Activated CD4-positive, alpha-beta T cell treated with anti-CD3 and anti-CD28 coated beads, Interleukin-2, amount 50 U/mL, for 48 hours (primary cell): Measurements from ENCODE around the gene RSF1.
"Not testable (repeated sequence)": the region's sequence is repeated elsewhere in the genome, so short reads cannot be mapped to it uniquely, and the experiment has no call there.

Experiments used
- DNase-seq, 2 experiments: peaks; one replicate each; pipeline ENCODE4 v3.0.0-alpha.2; 2020

The RSF1 gene

DNA sequence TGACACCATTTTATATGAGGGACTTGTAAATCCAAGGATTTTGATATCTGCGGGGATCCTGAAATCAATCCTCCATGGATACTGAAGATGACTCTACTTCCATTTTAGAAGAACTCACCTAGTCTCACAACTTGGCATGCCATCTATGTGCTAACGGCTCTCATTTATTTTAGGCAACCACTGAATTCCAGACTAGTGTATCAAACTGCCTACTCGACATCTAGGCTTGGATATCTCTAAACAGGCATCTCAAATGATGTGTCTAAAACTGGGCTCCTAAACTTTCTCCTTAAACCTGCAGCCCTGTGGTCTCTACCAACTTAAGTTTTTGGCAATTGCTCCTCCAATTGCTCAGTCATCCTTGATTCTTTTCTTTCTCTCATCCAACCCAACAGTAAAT, 151.8 kb downstream of the RSF1 start:
- no peak for DNase-seq

DNA sequence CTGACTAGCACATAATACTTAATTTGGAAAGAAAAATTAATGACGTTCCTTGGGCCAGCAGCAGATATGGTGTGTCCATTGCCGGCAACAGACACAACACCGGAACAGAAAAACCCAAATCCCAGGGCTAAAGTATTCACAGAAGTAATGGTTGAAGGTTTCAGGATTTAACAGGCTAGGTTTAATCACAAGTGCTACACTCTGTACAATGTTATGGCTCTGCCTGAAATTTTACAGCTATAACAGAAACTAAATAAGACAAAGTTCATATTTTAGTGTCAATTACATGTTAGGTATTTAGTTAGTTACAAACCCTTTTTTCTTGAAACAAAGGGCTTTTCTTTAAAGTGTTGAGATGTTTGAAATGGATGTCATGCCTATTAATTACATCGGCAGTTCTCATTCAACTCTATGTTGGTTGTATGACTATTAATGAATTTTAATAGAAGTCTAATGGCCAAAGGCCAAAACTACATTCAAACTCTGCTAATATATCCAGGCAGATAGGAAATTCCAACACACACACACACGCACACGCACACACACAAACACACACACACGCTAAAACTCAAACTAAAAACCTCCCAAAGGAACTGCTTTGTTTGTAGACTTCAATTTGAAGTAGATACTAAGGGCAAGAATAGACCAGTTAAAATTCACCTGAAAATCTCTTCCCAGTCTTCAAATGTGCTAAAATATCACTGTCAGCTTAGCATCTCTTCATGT, 155.1 kb downstream of the RSF1 start:
- no peak for DNase-seq

GRCh38 chr11:77661670-77662069, 158.9 kb downstream of the RSF1 start:
- DNase-seq: no peak

- DNase-seq: no peak
Measured at GRCh38 chr11:77660947-77661346, 159.6 kb downstream of the RSF1 start.

- DNase-seq: no peak
Measured at GRCh38 chr11:77658213-77659013, 162.1 kb downstream of the RSF1 start.

DNA sequence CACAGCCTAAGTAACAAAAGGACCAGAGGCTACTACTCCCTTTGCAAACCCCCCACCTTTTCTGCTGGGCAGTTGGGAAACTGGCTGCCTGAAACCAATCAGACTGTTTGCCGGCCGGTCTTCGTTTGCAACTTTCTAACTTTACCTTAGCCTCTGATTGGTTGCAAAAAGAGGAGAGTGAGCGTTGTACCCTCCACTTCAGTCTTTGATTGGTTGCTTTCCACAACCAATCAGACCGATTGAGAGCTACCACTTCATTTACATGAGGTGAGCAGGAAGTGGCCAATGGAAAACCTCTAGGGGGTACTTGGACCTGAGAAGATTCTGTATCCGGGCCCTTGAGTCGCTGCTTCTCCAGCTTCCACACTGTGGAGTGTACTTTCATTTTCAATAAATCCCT, 164.2 kb downstream of the RSF1 start:
- DNase-seq: no peak

DNA sequence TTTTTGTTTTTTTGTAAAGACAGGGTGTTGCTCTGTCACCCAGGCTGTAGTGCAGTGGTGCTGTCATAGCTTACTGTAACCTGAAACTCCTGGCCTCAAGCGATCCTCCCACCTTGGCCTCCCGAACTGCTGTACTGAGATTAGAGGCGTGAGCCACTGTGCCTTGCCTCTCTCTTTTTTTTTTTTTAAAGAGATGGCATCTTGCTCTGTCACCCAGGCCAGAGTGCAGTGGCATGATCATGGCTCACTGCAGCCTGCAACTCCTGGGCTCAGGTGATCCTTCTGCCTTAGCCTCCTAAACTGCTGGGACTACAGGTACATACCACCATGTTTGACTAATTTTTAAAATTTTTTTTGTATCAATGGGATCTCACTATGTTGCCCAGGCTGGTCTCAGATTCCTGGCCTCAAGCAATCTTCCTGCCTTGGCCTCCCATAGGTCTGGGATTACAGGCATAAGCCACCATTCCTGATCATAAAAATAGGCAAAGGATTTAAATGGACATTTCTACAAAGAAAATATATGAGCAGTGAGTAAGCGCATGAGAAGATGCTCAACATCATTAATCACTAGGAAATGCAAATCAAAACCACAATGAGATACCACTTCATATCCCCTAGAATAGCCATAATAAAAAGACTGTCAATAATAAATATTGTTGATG, 165.6 kb downstream of the RSF1 start:
- no peak for DNase-seq

GRCh38 chr11:77650123-77650522, 170.4 kb downstream of the RSF1 start:
- no peak for DNase-seq

GRCh38 chr11:77647654-77648305, 172.7 kb downstream of the RSF1 start:
- no peak for DNase-seq

- DNase-seq: no peak
Measured at GRCh38 chr11:77644887-77645286, 175.6 kb downstream of the RSF1 start.

- DNase-seq: no peak
Measured at GRCh38 chr11:77642228-77642627, 178.3 kb downstream of the RSF1 start.

GRCh38 chr11:77637345-77638165, 183.0 kb downstream of the RSF1 start, which contains the start of gene CLNS1A:
Gene CLNS1A, minus strand, starts transcription at chr11:77637794. Its CDS starts 80 bp downstream, at chr11:77637714.
- DNase-seq: peak; percentile 79 to 84

DNA sequence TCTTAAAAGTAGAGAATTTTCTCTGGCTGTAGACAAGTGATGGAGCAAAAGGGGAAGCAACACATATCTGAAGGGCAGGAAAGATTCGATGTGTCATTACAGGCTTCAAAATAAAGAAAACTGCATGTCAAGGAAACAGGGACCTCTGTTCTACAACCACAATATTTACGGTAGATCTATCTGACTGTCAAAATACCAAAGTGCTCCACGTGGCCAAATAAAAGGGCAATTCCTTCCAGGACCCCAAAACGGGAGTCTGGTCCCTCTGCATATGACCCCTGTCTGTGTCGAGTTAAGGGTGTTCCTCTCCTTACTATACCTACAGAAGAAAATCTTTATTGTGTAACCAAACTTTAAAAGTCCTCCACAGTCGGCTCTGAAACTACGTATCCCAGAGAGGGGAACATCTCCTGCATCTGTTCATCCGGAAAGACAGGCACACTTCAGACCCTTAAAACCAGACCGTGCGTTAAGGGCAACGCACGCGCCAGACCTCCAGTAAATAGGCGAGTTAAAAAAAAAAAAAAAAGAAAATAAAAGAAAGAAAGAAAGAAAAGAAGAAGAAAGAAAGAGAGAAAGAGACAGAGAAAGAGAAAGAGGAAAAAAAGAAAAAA, 183.7 kb downstream of the RSF1 start:
- DNase-seq: no peak

- DNase-seq: not testable (repeated sequence)
Measured at GRCh38 chr11:77633926-77634325, 186.6 kb downstream of the RSF1 start.

GRCh38 chr11:77630157-77630710, 190.3 kb downstream of the RSF1 start:
- DNase-seq: no peak

DNA sequence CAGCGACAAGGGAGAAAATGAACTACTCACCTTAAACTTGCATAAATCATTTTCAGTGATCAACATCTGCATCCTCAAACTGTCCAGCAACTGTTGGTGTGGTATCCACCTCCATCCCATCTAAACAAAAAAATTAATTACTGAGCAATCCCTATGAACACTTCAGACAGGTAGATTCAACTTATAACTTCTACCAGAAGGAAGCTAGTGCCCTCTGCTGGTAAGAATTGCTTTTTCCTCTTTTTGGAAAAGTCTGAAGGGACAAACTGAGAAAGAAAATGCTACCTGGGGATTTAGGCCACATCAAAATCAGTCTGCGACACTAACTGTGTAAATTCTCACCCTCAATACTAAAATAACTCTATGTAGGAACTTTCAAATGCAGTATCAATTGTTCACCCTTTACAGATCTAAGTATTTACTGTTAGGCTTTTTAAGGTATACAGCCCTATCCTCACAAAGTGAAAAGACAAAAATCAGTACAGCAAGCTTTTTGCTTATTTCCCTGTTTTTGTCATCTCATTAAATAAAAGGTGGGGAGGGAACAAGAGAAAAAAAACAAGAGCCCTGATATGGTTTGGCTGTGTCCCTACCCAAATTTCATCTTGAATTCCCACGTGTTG, 200.8 kb downstream of the RSF1 start:
- DNase-seq: no peak

DNA sequence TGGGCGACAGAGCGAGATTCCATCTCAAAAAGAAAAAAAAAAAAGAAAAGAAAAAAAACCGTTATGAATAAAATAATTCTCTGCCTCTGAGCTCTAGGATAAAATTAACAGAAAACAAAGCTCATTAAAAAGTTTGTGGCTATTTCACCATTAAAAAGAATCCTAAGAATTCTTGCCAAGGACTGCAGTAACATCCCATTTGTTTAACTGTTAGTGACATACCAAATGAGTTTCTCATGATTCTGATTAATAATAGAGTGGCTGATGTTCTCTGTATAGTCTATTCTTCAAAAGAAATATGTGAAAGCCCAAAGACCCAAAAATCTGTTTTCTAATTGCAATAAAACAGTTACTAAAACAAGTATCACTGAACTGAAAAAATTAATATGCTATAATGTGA, 202.6 kb downstream of the RSF1 start:
- no peak for DNase-seq

GRCh38 chr11:77611921-77612320, 208.6 kb downstream of the RSF1 start:
- no peak for DNase-seq
